GM23248 (cell line): ENCODE measurements around the gene PKHD1.

Source experiments
- EZH2 ChIP-seq: fragments of 200-600 bp; sonication (generic); IDR thresholded peaks from 2 replicates; pipeline ENCODE4 v1.6.1; 2018; ENCODE audit warnings: antibody characterized with exemption, mild to moderate bottlenecking; ENCODE audit not compliant: insufficient read depth, poor library complexity, severe bottlenecking
- EZH2phosphoT487 ChIP-seq: fragments of 200-600 bp; sonication (generic); IDR thresholded peaks from 2 replicates; pipeline ENCODE4 v1.6.1; 2018; ENCODE audit warnings: antibody characterized with exemption, moderate library complexity, mild to moderate bottlenecking, low read depth; ENCODE audit not compliant: insufficient read depth

DNA sequence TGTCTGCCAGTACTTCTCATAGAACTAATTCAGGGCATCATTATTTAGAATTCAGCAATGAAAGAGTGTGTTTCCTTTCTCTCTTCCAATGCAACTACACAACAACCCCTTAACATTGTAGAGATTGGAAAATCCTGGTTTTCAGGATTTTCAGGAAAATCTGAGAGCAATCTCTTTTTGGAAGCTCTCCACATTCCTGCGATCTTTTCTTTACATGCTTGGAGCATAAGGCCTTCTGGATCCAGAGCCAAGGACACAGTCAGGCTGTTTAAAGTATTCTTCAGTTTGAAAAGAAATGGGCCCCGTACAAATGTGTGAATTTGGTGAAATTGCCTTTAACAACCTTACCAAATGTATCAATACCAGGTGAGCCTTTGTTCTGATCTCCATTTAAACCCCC is 469.7 kb downstream of the PKHD1 start:
- no peak for TF ChIP-seq EZH2phosphoT487
- TF ChIP-seq EZH2: no peak
